ENCODE measurements around the gene RNF31. TPM values are rescaled to one million over a fixed set of nuclear protein-coding genes. Genes with fewer than 3 reads are reported as not detected.

Gene RNF31
- total and polyA plus RNA-seq, 5 donors, result 27.6 to 48.4 (median 40.6) TPM

GRCh38 chr14:24117179-24117578, 30.1 kb upstream of the RNF31 start:
- H3K9me3 ChIP-seq (ENCODE audit: control insufficient read depth, low read length), result no peaks in the 10 kb centered on the region
- H3K27ac ChIP-seq (ENCODE audit: low read length), result no peak overlapping the region
- DNase-seq (peak in 1 of 3 donors; percentile 50), ATAC-seq (no peak)
- peaks cover 3% of the 10 kb centered on the region for H3K4me1 ChIP-seq (ENCODE audit: control insufficient read depth, insufficient read depth, low read length)
- H3K27me3 ChIP-seq (ENCODE audit: control insufficient read depth, insufficient read depth), result no peaks in the 10 kb centered on the region
- no peak overlapping the region for H3K4me3 ChIP-seq (ENCODE audit: low read length)
- intact Hi-C loops (cut with DNase I), result no loop called here
- WGBS, result 90% methylated on average over 6 of the region's 6 CpGs

DNA sequence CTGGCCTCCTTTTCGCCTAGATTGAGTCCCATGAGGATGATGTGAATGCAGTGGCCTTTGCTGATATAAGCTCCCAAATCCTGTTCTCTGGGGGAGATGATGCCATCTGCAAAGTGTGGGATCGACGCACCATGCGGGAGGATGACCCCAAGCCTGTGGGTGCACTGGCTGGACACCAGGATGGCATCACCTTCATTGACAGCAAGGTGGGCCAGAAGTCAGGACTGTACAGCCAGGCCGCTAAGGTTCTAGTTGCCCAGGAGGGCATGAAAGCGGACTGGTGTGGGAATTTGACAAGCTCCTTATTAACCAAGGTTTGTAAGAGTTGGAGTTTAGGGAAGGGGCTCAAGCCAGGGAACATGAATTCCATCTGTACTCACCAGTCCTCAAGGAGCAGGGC, 27.6 kb upstream of the RNF31 start:
- ATAC-seq, result no peak
- intact Hi-C loops (cut with DNase I), result no loop called here
- Histone ChIP-seq H3K4me3 (ENCODE audit: low read length) (no peak overlapping the region), H3K9me3 (ENCODE audit: control insufficient read depth, low read length) (no peaks in the 10 kb centered on the region), H3K27ac (ENCODE audit: low read length) (no peak overlapping the region), H3K27me3 (ENCODE audit: control insufficient read depth, insufficient read depth) (no peaks in the 10 kb centered on the region), H3K4me1 (ENCODE audit: control insufficient read depth, insufficient read depth, low read length) (peaks cover 3% of the 10 kb centered on the region)
- WGBS, result 98% methylated on average over 6 of the region's 6 CpGs
- no peak for DNase-seq

DNA sequence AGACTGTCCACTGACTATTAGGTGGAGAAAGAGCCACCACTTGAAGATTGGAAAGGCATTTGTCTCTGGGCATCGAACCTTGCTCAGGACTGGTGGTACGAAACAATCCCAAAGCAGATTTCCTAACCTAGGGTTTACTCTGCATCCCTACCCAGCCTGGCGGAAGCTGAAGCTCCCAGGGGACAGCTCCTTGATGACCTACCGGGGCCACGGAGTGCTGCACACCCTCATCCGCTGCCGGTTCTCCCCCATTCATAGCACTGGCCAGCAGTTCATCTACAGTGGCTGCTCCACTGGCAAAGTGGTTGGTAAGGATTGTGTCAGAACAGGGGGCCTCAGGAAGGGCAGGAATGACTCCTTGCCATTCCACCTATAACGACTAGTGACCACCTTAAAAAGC, 26.1 kb upstream of the RNF31 start:
- no peaks in the 10 kb centered on the region for H3K27me3 ChIP-seq (ENCODE audit: control insufficient read depth, insufficient read depth)
- H3K9me3 ChIP-seq (ENCODE audit: control insufficient read depth, low read length), result no peaks in the 10 kb centered on the region
- intact Hi-C loops (cut with DNase I), result no loop called here
- ATAC-seq, result no peak
- 95% methylated on average over 8 of the region's 8 CpGs for WGBS
- no peak overlapping the region for H3K4me3 ChIP-seq (ENCODE audit: low read length)
- no peak overlapping the region for H3K27ac ChIP-seq (ENCODE audit: low read length)
- H3K4me1 ChIP-seq (ENCODE audit: control insufficient read depth, insufficient read depth, low read length), result no peaks in the 10 kb centered on the region
- DNase-seq, result no peak

DNA sequence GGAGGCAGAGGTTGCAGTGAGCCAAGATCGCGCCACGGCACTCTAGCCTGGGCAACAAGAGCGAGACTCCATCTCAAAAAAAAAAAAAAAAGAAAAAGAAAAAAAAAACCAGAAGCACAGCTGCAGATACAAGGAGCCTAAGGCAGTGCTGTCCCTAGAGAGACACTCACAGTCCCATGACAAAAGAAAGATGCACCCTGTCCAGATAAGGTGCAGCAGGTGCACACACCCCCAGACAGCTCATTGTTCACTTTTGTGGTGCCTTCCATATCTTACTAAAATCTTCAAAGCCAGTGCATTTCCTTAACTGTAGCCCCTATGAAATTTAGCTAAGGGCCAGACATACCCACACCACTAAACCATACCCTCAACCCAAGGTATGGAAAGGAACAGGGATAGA, 24.9 kb upstream of the RNF31 start:
- ATAC-seq (no peak), DNase-seq (no peak)
- Histone ChIP-seq H3K9me3 (ENCODE audit: control insufficient read depth, low read length) (no peaks in the 10 kb centered on the region), H3K4me1 (ENCODE audit: control insufficient read depth, insufficient read depth, low read length) (no peaks in the 10 kb centered on the region), H3K4me3 (ENCODE audit: low read length) (no peak overlapping the region), H3K27ac (ENCODE audit: low read length) (no peak overlapping the region), H3K27me3 (ENCODE audit: control insufficient read depth, insufficient read depth) (no peaks in the 10 kb centered on the region)
- intact Hi-C loops (cut with DNase I), result no loop called here
- 96% methylated on average over 4 of the region's 4 CpGs for WGBS

DNA sequence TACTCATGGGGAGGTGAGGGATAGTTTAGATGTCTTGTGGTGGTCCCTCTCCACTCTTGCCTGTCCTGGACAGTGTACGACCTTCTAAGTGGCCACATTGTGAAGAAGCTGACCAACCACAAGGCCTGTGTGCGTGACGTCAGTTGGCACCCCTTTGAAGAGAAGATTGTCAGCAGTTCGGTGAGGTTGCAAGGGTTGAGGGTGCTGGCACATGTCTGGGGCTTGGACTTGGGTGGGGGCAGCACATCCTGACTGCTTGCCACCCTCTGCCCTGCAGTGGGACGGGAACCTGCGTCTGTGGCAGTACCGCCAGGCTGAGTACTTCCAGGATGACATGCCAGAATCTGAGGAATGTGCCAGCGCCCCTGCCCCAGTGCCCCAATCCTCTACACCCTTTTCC, 24.4 kb upstream of the RNF31 start:
- WGBS, result 76% methylated on average over 8 of the region's 8 CpGs
- no peaks in the 10 kb centered on the region for H3K4me1 ChIP-seq (ENCODE audit: control insufficient read depth, insufficient read depth, low read length)
- no peaks in the 10 kb centered on the region for H3K27me3 ChIP-seq (ENCODE audit: control insufficient read depth, insufficient read depth)
- DNase-seq, result no peak
- no peak overlapping the region for H3K27ac ChIP-seq (ENCODE audit: low read length)
- intact Hi-C loops (cut with DNase I), result no loop called here
- no peaks in the 10 kb centered on the region for H3K9me3 ChIP-seq (ENCODE audit: control insufficient read depth, low read length)
- H3K4me3 ChIP-seq (ENCODE audit: low read length), result no peak overlapping the region
- peak in 1 of 2 donors; percentile 25 for ATAC-seq

- H3K27me3 ChIP-seq (ENCODE audit: control insufficient read depth, insufficient read depth), result no peaks in the 10 kb centered on the region
- WGBS, result 81% methylated on average over 9 of the region's 9 CpGs
- no peak overlapping the region for H3K4me3 ChIP-seq (ENCODE audit: low read length)
- no peaks in the 10 kb centered on the region for H3K9me3 ChIP-seq (ENCODE audit: control insufficient read depth, low read length)
- ATAC-seq (peak; percentile 5 to 25), DNase-seq (no peak)
- no peaks in the 10 kb centered on the region for H3K4me1 ChIP-seq (ENCODE audit: control insufficient read depth, insufficient read depth, low read length)
- intact Hi-C loops (cut with DNase I), result no loop called here
- H3K27ac ChIP-seq (ENCODE audit: low read length), result no peak overlapping the region
Measured at GRCh38 chr14:24123424-24124417, 23.6 kb upstream of the RNF31 start.

- Histone ChIP-seq H3K4me3 (ENCODE audit: low read length) (no peak overlapping the region), H3K27me3 (ENCODE audit: control insufficient read depth, insufficient read depth) (no peaks in the 10 kb centered on the region), H3K27ac (ENCODE audit: low read length) (no peak overlapping the region), H3K9me3 (ENCODE audit: control insufficient read depth, low read length) (no peaks in the 10 kb centered on the region), H3K4me1 (ENCODE audit: control insufficient read depth, insufficient read depth, low read length) (peaks cover 6% of the 10 kb centered on the region)
- ATAC-seq (no peak), DNase-seq (no peak)
- intact Hi-C loops (cut with DNase I), result no loop called here
Measured at GRCh38 chr14:24126939-24127338, 20.4 kb upstream of the RNF31 start.

- Histone ChIP-seq H3K9me3 (ENCODE audit: control insufficient read depth, low read length) (no peaks in the 10 kb centered on the region), H3K27me3 (ENCODE audit: control insufficient read depth, insufficient read depth) (no peaks in the 10 kb centered on the region), H3K27ac (ENCODE audit: low read length) (no peak overlapping the region), H3K4me1 (ENCODE audit: control insufficient read depth, insufficient read depth, low read length) (peaks cover 6% of the 10 kb centered on the region), H3K4me3 (ENCODE audit: low read length) (no peak overlapping the region)
- DNase-seq, result no peak
- 90% methylated on average over 2 of the region's 2 CpGs for WGBS
- intact Hi-C loops (cut with DNase I), result no loop called here
- ATAC-seq, result no peak
Measured at GRCh38 chr14:24127673-24128072, 19.6 kb upstream of the RNF31 start.

DNA sequence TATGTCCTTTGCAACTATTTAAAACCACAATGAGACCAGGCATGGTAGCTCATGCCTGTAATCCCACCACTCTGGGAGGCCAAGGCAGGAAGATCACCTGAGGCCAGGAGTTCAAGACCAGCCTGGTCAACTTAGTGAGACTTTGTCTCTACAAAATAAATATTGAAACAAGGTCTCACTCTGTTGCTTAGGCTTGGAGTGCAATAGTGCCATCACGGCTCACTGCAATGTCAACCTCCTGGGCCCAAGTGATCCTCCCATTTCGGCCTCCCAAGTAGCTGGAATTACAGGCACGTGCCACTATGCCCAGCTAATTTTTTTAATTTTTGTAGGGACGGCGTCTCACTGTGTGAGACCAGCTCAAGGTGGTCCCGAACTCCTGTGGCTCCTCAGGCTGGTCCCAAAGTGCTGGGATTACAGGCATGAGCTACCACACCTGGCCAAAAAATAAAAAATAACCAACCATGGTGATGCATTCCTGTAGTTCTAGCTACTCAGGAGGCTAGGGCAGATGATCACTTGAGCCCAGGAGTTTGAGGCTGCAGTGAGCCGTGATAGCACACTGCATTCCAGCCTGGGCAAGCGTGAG, 17.8 kb upstream of the RNF31 start:
- H3K9me3 ChIP-seq (ENCODE audit: control insufficient read depth, low read length), result no peaks in the 10 kb centered on the region
- peaks cover 6% of the 10 kb centered on the region for H3K4me1 ChIP-seq (ENCODE audit: control insufficient read depth, insufficient read depth, low read length)
- DNase-seq, result no peak
- 91% methylated on average over 8 of the region's 8 CpGs for WGBS
- no peak overlapping the region for H3K27ac ChIP-seq (ENCODE audit: low read length)
- no peak for ATAC-seq
- no peaks in the 10 kb centered on the region for H3K27me3 ChIP-seq (ENCODE audit: control insufficient read depth, insufficient read depth)
- H3K4me3 ChIP-seq (ENCODE audit: low read length), result no peak overlapping the region
- intact Hi-C loops (cut with DNase I), result no loop called here

DNA sequence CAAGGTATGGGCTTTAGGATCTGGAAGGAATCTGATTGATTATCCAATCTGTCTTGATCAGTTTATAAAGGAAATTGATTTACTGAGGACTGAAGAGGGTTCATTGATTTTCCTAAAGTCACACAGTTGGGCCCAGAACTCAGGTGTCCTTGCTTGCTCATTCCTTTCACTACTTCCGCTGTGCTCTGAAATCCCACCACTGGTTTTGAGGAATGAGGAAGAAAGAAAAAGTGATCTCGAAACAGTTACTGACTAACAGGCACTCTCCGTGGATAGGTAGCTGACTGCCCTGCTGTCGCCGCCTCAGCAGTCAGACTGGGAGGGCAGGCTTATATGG, 16.9 kb upstream of the RNF31 start, which contains the start of gene FITM1:
TSS of gene FITM1 (plus strand) at position 280 of the 337 bp plus-strand sequence. CDS start 905 bp downstream, outside the sequence.
- H3K9me3 ChIP-seq (ENCODE audit: control insufficient read depth, low read length), result no peaks in the 10 kb centered on the region
- peaks cover 6% of the 10 kb centered on the region for H3K4me1 ChIP-seq (ENCODE audit: control insufficient read depth, insufficient read depth, low read length)
- ATAC-seq (no peak), DNase-seq (no peak)
- no peak within 1 kb of the TSS for H3K4me3 ChIP-seq (ENCODE audit: low read length)
- peak within 1 kb of the TSS; percentile 99 for H3K27ac ChIP-seq (ENCODE audit: low read length)
- intact Hi-C loops (cut with DNase I), result no loop called here
- no peaks in the 10 kb centered on the region for H3K27me3 ChIP-seq (ENCODE audit: control insufficient read depth, insufficient read depth)
- WGBS, result 87% methylated on average over 5 of the region's 5 CpGs

DNA sequence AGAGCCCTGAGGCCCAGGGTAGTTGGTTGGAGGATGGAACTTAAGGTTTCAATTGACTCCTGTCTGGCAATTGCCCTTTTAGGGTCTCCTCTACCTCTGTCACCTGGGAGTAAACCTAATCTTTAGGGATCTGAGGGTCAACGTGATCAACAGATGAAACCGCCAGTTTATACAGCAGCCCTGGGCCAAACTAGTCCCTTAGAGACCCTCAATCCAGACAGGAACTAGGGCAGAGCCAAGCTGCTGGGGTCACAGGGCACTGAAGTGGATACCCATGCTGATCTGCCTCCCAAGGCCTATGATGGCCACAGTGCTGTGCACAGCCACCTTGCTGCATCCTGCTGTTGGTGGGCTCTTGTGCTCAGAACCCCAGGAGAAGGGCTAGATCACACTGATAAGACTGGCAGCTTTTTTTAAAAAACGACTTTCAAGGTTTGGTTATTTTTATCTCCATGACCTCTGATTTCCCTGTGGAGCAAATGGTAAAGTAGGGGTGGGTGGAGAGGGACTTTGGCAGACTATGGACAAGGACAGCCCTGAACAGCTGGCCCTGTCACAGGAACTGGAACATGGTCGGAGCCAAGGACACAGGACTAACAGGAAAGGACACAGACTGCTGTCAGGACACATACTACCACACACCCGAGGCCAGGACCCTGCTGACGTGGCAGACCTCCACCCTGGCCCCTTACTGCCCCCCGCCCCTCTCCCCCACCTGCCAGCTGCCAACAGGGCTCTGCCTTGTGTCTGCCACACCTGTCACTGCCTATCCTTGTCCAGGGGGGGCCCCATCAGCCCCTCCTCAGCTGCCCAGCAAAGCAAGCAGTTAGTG, 16.4 kb upstream of the RNF31 start:
- Histone ChIP-seq H3K9me3 (ENCODE audit: control insufficient read depth, low read length) (no peaks in the 10 kb centered on the region), H3K4me1 (ENCODE audit: control insufficient read depth, insufficient read depth, low read length) (peaks cover 6% of the 10 kb centered on the region), H3K4me3 (ENCODE audit: low read length) (no peak overlapping the region), H3K27me3 (ENCODE audit: control insufficient read depth, insufficient read depth) (no peaks in the 10 kb centered on the region), H3K27ac (ENCODE audit: low read length) (peak overlapping the region; percentile 99)
- intact Hi-C loops (cut with DNase I), result no loop called here
- DNase-seq (peak; percentile 73 to 90 (median 87)), ATAC-seq (peak; percentile 66 to 68)
- WGBS, result 26% methylated on average over 7 of the region's 7 CpGs
